Neural cell (in vitro differentiated cells): Measurements from ENCODE around the gene WASF3. TPM values are rescaled to one million over a fixed set of nuclear protein-coding genes. Genes with fewer than 3 reads are reported as not detected.

Source experiments
- H2AFZ ChIP-seq: fragments of 200-600, 300-800 bp; sonication (generic), shearing (Covaris generic); 2 replicates; pipeline ENCODE4 v1.6.0; 2014; ENCODE audit warnings: low read depth, mild to moderate bottlenecking, antibody characterized with exemption, low read length, moderate library complexity
- H3F3A ChIP-seq: fragments of 200-600 bp; shearing (Covaris generic); 2 replicates; pipeline ENCODE4 v1.6.1; 2016; ENCODE audit warnings: mild to moderate bottlenecking, moderate library complexity, mixed read lengths, antibody characterized with exemption, low read length; ENCODE audit not compliant: insufficient read depth, poor library complexity, severe bottlenecking
- H3K27ac ChIP-seq: fragments of 200-600, 300-800 bp; sonication (generic), shearing (Covaris generic); 2 replicates; pipeline ENCODE4 v1.5.1; 2014; ENCODE audit warnings: mild to moderate bottlenecking, low read length, moderate library complexity
- H3K27me3 ChIP-seq: fragments of 300-800, 200-600 bp; sonication (generic), shearing (Covaris generic); 2 replicates; pipeline ENCODE4 v1.6.0; 2014; ENCODE audit warnings: mild to moderate bottlenecking, low read depth, low read length, moderate library complexity; ENCODE audit not compliant: insufficient read depth
- H3K36me3 ChIP-seq: fragments of 300-800, 200-600 bp; sonication (generic), shearing (Covaris generic); 2 replicates; pipeline ENCODE4 v1.5.1; 2014; ENCODE audit warnings: mild to moderate bottlenecking, antibody characterized with exemption, low read length, moderate library complexity; ENCODE audit not compliant: insufficient read depth
- H3K4me2 ChIP-seq: fragments of 300-800, 200-600 bp; sonication (generic), shearing (Covaris generic); 2 replicates; pipeline ENCODE4 v1.6.0; 2014; ENCODE audit warnings: mild to moderate bottlenecking, low read length
- H3K4me3 ChIP-seq: fragments of 300-800, 200-600 bp; sonication (generic), shearing (Covaris generic); 2 replicates; pipeline ENCODE4 v1.5.1; 2014; ENCODE audit warnings: mild to moderate bottlenecking, low read length, moderate library complexity
- H3K79me2 ChIP-seq: fragments of 200-600 bp; shearing (Covaris generic); replicated peaks from 2 replicates; pipeline ENCODE4 v1.6.0; 2014; ENCODE audit warnings: mild to moderate bottlenecking, low read length, moderate library complexity; ENCODE audit not compliant: insufficient read depth
- H3K9ac ChIP-seq: fragments of 300-800, 200-600 bp; sonication (generic), shearing (Covaris generic); 2 replicates; pipeline ENCODE4 v1.6.1; 2016; ENCODE audit warnings: mild to moderate bottlenecking, low read length, mixed read lengths
- H3K9me2 ChIP-seq: fragments of 200-600 bp; shearing (Covaris generic); 2 replicates; pipeline ENCODE4 v1.6.1; 2016; ENCODE audit warnings: mild to moderate bottlenecking, low read length, mixed read lengths; ENCODE audit not compliant: insufficient read depth
- H3K9me3 ChIP-seq: fragments of 200-600, 300-800 bp; sonication (generic), shearing (Covaris generic); 2 replicates; pipeline ENCODE4 v1.6.1; 2016; ENCODE audit warnings: mild to moderate bottlenecking, mixed run types, low read length, moderate library complexity, mixed read lengths
- H4K20me1 ChIP-seq: fragments of 200-600 bp; shearing (Covaris generic); 2 replicates; pipeline ENCODE4 v1.6.1; 2016; ENCODE audit warnings: mild to moderate bottlenecking, mixed run types; ENCODE audit not compliant: insufficient read depth
- CTCF ChIP-seq: fragments of 450-650 bp; IDR thresholded peaks from 2 replicates; pipeline ENCODE4 v1.5.1; 2014; ENCODE audit warnings: antibody characterized with exemption, mild to moderate bottlenecking, moderate library complexity; ENCODE audit not compliant: poor library complexity, severe bottlenecking
- EP300 ChIP-seq: fragments of 450-650 bp; conservative IDR thresholded peaks from 2 replicates; pipeline ENCODE4 v1.6.1; 2014; ENCODE audit warnings: antibody characterized with exemption, mild to moderate bottlenecking, moderate library complexity; ENCODE audit not compliant: poor library complexity, severe bottlenecking
- EZH2 ChIP-seq: fragments of 200-600, 300-800 bp; shearing (Covaris generic), sonication (generic); IDR thresholded peaks from 2 replicates; pipeline ENCODE4 v1.6.1; 2014; ENCODE audit warnings: antibody characterized with exemption, low read length, borderline replicate concordance, mild to moderate bottlenecking; ENCODE audit not compliant: insufficient read depth, poor library complexity, severe bottlenecking
- MXI1 ChIP-seq: fragments of 450-650 bp; conservative IDR thresholded peaks from 2 replicates; pipeline ENCODE4 v1.6.1; 2014; ENCODE audit warnings: antibody characterized with exemption, mild to moderate bottlenecking; ENCODE audit not compliant: poor library complexity, severe bottlenecking
- POLR2AphosphoS5 ChIP-seq: IDR thresholded peaks from 2 replicates; pipeline ENCODE4 v1.6.1; 2012
- RAD21 ChIP-seq: fragments of 450-650 bp; conservative IDR thresholded peaks from 2 replicates; pipeline ENCODE4 v1.6.1; 2014; ENCODE audit warnings: antibody characterized with exemption, mild to moderate bottlenecking, moderate library complexity
- REST ChIP-seq: IDR thresholded peaks from 2 replicates; pipeline ENCODE4 v1.6.1; 2012; ENCODE audit warnings: borderline replicate concordance
- SMC3 ChIP-seq: fragments of 450-650 bp; conservative IDR thresholded peaks from 2 replicates; pipeline ENCODE4 v1.6.1; 2014; ENCODE audit warnings: antibody characterized with exemption, mild to moderate bottlenecking, moderate library complexity; ENCODE audit not compliant: poor library complexity
- TAF1 ChIP-seq: IDR thresholded peaks from 2 replicates; pipeline ENCODE4 v1.6.1; 2012; ENCODE audit warnings: low read depth
- polyA plus RNA-seq: library from polyadenylated mRNA; depleted of rRNA; stranded (reverse); fragments of >200 nt; gene quantifications from 2 replicates; pipeline ENCODE4 v1.2.3, GENCODE V29; 2014

Gene WASF3
- polyA plus RNA-seq, 1 donor from 2014 or later: 44.5 TPM

- H3K4me2 ChIP-seq: no peak overlapping the region
- no peaks in the 10 kb centered on the region for H3K79me2 ChIP-seq
- no peak overlapping the region for H3K27ac ChIP-seq
- no peaks in the 10 kb centered on the region for H3K9me2 ChIP-seq
- H3F3A ChIP-seq: no peaks in the 10 kb centered on the region
- no peaks in the 10 kb centered on the region for H3K27me3 ChIP-seq
- no peaks in the 10 kb centered on the region for H3K36me3 ChIP-seq
- no peak overlapping the region for H3K4me3 ChIP-seq
- no peaks in the 10 kb centered on the region for H3K9me3 ChIP-seq
- no peak overlapping the region for H3K9ac ChIP-seq
- TF ChIP-seq CTCF: no peak
- no peak for TF ChIP-seq RAD21
- no peak for TF ChIP-seq EZH2
- no peak for TF ChIP-seq REST
- no peak for TF ChIP-seq TAF1
- no peak for TF ChIP-seq SMC3
- no peak for TF ChIP-seq POLR2AphosphoS5
- TF ChIP-seq MXI1: no peak
- no peak for TF ChIP-seq EP300
- no peak overlapping the region for H2AFZ ChIP-seq
- H4K20me1 ChIP-seq: no peaks in the 10 kb centered on the region
Measured at GRCh38 chr13:26726684-26727083, 169.2 kb downstream of the WASF3 start.

- no peaks in the 10 kb centered on the region for H4K20me1 ChIP-seq
- TF ChIP-seq SMC3 (no peak), CTCF (no peak), EZH2 (no peak), TAF1 (no peak), MXI1 (no peak), POLR2AphosphoS5 (no peak), EP300 (no peak), RAD21 (no peak), REST (no peak)
- H3K27me3 ChIP-seq: no peaks in the 10 kb centered on the region
- no peaks in the 10 kb centered on the region for H3K36me3 ChIP-seq
- no peak overlapping the region for H3K27ac ChIP-seq
- H3K4me2 ChIP-seq: no peak overlapping the region
- H3K9me3 ChIP-seq: no peaks in the 10 kb centered on the region
- H3K79me2 ChIP-seq: no peaks in the 10 kb centered on the region
- H3K9me2 ChIP-seq: no peaks in the 10 kb centered on the region
- H3F3A ChIP-seq: no peaks in the 10 kb centered on the region
- H3K9ac ChIP-seq: no peak overlapping the region
- no peak overlapping the region for H3K4me3 ChIP-seq
- H2AFZ ChIP-seq: no peak overlapping the region
Measured at GRCh38 chr13:26727122-26727521, 169.6 kb downstream of the WASF3 start.
